A549 (cell line): ENCODE measurements around the gene RBM7.

ENCODE experiments used
- CHD4 ChIP-seq: fragments of 200-600 bp; sonication (generic); IDR thresholded peaks from 2 replicates; pipeline ENCODE4 v1.6.1; 2016; ENCODE audit warnings: antibody characterized with exemption, mild to moderate bottlenecking, borderline replicate concordance
- E2F6 ChIP-seq: IDR thresholded peaks from 2 replicates; pipeline ENCODE4 v1.6.1; 2012; ENCODE audit warnings: low read depth, borderline replicate concordance
- EHF ChIP-seq: fragments of 250-450 bp; sonication (Bioruptor Pico); IDR thresholded peaks from 2 replicates; pipeline ENCODE4 v1.5.0; 2020; ENCODE audit warnings: mild to moderate bottlenecking
- HDAC2 ChIP-seq: fragments of 200-600 bp; sonication (generic); IDR thresholded peaks from 2 replicates; pipeline ENCODE4 v1.6.1; 2016
- JUN ChIP-seq, 2 experiments: fragments of >200 bp; sonication (Bioruptor Twin); formaldehyde crosslinking; IDR thresholded peaks; 2 replicates in 1 of 2; 3 replicates in 1 of 2; pipeline ENCODE4 v1.6.1; 2016 to 2017
- MAX ChIP-seq: IDR thresholded peaks from 2 replicates; pipeline ENCODE4 v1.6.1; 2012
- POLR2A ChIP-seq: IDR thresholded peaks from 2 replicates; pipeline ENCODE4 v1.6.1; 2012; ENCODE audit warnings: mild to moderate bottlenecking, low read length
- RAD21 ChIP-seq, 2 experiments: fragments of >200 bp in 1 of 2; sonication (Bioruptor Twin) in 1 of 2; formaldehyde crosslinking in 1 of 2; IDR thresholded peaks in 1 of 2; conservative IDR thresholded peaks in 1 of 2; 2 replicates in 1 of 2; 3 replicates in 1 of 2; pipeline ENCODE4 v1.6.1; 2012 to 2018; ENCODE audit warnings: inconsistent platforms in 1 of 2
- RFX5 ChIP-seq: fragments of 450-650 bp; IDR thresholded peaks from 2 replicates; pipeline ENCODE4 v1.7.1; 2014; ENCODE audit warnings: antibody characterized with exemption, mild to moderate bottlenecking, moderate library complexity
- ZC3H11A ChIP-seq: fragments of 450-650 bp; IDR thresholded peaks from 2 replicates; pipeline ENCODE4 v1.6.1; 2014; ENCODE audit warnings: antibody characterized with exemption, mild to moderate bottlenecking
- TF ChIP-seq, protein P1 (sequence below): fragments of >200 bp; sonication (Bioruptor Twin); formaldehyde crosslinking; IDR thresholded peaks from 3 replicates; pipeline ENCODE4 v1.5.1; 2016
- TF ChIP-seq, protein P2 (sequence below): fragments of 450-650 bp; IDR thresholded peaks from 2 replicates; pipeline ENCODE4 v1.6.1; 2014; ENCODE audit warnings: antibody characterized with exemption

DNA sequence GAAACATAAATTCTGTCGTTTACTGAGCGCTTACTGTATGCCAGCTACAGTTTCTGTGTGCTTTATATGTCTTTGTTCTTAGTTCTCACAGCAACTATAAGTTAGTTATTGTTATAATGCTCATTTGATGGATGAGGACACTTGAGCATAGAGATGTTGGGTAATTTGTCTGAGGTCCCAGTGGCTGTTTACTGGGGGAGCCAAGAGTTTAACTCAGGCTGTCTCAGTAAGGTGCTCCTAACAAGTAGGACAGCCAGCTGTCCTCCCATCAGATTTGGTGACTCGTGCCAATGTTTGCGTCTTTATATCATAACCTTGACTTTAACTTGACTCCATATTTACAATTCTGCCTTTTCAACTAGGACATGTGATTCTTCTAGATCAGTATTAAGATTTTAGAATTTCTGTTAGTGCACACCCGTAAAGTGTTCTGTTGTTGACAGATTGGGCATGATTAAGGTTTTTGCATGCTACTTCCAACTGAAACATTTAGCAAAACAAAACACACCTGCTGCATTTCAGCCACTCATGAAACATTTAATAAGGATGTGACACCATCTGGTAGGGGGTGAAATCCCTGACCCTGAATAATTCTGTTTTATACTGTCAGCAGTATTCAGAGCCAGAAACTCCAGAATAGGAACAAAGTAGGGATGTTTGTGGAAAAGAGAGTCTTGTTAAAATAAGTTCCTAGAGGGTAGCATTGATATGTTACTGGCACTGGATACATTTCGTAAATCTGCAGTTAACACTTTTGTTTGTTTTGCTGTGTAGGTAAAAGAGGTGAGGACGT, 40.7 kb downstream of the RBM7 start:
- TF ChIP-seq, protein P1, sequence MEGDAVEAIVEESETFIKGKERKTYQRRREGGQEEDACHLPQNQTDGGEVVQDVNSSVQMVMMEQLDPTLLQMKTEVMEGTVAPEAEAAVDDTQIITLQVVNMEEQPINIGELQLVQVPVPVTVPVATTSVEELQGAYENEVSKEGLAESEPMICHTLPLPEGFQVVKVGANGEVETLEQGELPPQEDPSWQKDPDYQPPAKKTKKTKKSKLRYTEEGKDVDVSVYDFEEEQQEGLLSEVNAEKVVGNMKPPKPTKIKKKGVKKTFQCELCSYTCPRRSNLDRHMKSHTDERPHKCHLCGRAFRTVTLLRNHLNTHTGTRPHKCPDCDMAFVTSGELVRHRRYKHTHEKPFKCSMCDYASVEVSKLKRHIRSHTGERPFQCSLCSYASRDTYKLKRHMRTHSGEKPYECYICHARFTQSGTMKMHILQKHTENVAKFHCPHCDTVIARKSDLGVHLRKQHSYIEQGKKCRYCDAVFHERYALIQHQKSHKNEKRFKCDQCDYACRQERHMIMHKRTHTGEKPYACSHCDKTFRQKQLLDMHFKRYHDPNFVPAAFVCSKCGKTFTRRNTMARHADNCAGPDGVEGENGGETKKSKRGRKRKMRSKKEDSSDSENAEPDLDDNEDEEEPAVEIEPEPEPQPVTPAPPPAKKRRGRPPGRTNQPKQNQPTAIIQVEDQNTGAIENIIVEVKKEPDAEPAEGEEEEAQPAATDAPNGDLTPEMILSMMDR = no peak
- TF ChIP-seq JUN (IDR thresholded peaks at IDR 0.05) = no peak
- TF ChIP-seq EHF (CRISPR knock-in tag) = no peak
- no peak for TF ChIP-seq RAD21 (conservative IDR thresholded peaks at IDR 0.05 in 1 of 2, IDR thresholded peaks at IDR 0.05 in 1 of 2)
- TF ChIP-seq MAX = no peak
- no peak for TF ChIP-seq POLR2A
- TF ChIP-seq RFX5 = no peak
- no peak for TF ChIP-seq E2F6
- TF ChIP-seq, protein P2, sequence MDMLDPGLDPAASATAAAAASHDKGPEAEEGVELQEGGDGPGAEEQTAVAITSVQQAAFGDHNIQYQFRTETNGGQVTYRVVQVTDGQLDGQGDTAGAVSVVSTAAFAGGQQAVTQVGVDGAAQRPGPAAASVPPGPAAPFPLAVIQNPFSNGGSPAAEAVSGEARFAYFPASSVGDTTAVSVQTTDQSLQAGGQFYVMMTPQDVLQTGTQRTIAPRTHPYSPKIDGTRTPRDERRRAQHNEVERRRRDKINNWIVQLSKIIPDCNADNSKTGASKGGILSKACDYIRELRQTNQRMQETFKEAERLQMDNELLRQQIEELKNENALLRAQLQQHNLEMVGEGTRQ = no peak
- no peak for TF ChIP-seq ZC3H11A
- TF ChIP-seq HDAC2 = no peak
- no peak for TF ChIP-seq CHD4
